DLD1 (cell line): ENCODE results near the gene ABTB2.

Source experiments
- in situ Hi-C: cut with HindIII; loops from 2 replicates; pipeline ENCODE4 v1.10.0; 2017; ENCODE audit warnings: low sequenced_read_pairs

Gene ABTB2

DNA sequence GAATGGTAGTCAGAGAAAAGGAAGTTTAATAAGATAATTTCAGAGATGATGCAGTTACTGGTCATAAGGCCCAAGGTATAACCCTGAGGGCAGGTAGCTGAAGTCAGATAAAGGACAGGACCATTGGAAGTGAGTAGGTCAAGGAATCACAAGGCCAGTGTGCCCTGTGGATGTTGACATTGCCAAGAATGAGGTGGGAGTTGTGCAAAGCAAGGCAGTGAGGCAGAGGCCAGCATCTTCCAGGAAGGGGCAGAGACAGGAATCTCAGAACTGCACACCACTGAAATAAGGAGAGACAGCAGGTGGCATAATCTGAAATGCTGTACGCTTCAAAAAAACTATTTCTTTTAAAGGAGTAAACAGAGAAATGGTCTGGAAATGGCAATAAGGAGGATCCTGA is 61.4 kb downstream of the ABTB2 start:
- in situ Hi-C loops: no loop called here

DNA sequence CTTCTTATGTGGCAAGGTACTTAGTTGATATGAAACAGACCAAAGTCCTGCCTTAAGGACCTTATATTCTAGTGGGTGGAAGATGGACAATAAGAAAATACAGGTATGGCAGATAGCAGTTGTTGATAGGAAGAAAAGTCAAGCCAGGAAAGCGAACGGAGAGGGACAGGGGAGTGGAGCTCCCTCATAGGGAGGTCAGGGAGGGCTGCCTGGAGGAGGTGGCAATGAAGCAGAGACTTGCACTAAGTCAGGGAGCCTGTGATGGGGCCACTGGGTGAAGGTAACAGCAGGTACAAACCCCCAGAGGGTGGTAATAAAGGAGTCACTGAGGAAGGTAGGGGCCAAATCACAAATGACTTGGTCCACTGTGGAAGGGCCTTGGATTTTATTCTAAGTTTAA is 65.3 kb downstream of the ABTB2 start:
- in situ Hi-C loops: no loop called here

GRCh38 chr11:34292111-34292510 is 65.7 kb downstream of the ABTB2 start:
- in situ Hi-C loops: no loop called here

- in situ Hi-C loops: no loop called here
Observed at GRCh38 chr11:34290926-34291325, 66.9 kb downstream of the ABTB2 start.

DNA sequence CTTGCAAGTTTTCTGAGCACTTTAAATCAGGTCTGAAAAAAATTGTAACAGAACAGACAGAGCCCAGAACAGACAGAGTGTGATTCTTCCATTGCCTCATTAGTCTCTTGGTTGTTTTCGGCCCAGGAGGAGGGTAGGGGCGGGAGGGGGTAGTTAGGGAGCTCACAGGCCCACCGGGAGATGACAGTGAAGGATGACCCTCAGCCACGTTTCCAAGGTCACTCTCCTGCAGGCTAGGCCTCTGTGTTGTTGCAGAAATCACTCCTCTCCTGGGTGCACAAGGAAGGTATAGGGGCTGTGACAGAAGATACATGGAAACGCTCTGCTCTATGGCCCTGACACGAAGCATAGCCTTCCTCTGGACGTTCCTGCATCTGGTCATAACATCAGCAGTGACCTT is 69.3 kb downstream of the ABTB2 start:
- in situ Hi-C loops: no loop called here

GRCh38 chr11:34284811-34285481 is 72.9 kb downstream of the ABTB2 start:
- in situ Hi-C loops: no loop called here

GRCh38 chr11:34284156-34284555 is 73.7 kb downstream of the ABTB2 start:
- in situ Hi-C loops: no loop called here

DNA sequence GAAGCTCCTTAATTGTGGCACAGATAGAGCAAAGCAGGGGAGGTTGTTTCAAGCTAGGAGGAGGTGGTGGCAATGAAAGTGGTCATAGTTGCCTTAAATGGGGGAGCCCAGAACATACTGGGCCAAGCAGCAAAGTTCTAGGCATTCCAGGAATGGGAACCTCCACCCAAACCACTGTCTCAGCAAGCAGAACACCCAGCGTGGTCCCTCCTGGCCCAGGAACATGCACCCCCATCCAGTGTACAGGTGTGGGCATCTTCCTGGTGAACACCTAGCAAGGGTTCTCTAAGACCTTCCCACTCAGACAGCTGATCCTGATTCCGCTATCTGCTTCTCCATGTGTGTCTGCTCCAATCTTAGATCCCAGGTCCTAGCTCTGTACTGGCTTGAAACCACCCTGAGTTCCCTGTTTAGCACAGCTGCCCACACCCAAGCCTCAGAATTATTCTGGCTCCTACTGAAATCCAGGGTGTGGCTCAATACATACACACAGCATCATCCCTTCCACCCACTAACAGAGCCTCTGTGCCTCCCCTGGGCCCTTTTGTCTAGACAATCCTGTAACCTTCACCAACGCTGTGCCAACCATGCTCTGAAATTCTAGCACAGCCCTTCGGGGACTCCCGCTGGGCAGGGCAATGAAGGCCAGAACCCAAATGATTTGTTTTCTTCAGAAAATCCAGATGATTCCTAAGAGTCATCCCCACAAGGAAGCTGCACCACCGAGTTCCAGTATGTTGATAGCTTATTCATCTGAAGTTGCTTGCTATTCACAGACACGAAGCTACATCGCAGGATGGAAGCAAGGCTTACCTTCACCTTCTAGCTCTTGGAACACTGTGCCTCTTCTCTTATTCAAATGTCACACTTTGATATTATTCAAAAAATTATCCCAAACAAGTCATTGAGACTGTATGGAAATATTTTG is 76.6 kb downstream of the ABTB2 start:
- in situ Hi-C loops: no loop called here

DNA sequence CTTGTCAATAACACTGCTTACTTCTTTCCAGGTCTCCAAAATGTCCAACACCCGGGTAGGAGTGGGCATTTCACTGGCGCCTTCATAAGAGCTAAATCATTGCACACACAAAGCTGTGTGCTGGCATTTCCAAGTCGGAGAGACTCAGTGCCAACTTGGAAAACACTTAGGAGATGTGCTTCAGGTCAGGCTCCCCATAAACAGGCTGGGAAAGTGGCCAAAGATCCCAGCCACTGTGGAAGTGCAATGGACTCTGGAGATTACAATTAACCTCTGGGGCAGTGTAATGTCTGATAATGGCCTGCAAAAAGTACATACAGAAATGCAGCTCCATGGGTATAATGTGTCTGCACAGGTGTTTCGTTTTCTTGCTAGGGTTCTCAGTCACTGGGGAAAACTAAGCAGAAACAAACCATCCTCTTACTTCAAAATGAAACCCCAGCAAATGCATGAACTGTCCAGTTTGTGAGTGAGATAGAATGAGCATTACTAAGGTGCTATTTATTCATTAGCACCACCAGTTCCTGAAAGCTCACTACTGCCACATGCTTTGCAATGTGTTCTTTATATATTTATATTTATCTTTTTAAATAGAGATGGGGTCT is 79.0 kb downstream of the ABTB2 start:
- in situ Hi-C loops: no loop called here

GRCh38 chr11:34278175-34278574 is 79.6 kb downstream of the ABTB2 start:
- in situ Hi-C loops: no loop called here

- in situ Hi-C loops: no loop called here
Observed at GRCh38 chr11:34277171-34277570, 80.6 kb downstream of the ABTB2 start.

DNA sequence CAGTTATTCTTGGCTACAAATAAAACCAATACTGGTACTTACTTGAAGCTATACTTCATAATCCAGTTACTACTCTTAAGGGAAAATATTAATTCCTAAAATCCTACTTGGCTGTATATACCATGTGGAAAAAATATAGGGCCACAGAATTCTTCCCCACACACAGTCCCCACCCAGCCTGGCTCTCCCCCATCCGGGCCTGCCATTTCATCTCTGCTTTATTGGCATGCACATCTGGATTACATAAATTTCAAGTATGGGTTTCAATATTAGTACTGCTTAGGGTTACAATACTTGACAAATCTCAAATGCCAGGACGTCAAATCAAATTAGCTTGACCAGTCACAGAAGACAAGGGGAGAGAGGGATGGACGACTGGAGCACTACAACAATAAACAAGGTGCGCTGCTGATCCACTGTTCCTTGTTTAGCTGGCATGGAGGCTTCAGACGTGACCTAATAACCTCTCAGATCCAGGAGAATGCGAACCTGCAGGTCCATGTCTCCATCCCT is 81.4 kb downstream of the ABTB2 start:
- in situ Hi-C loops: no loop called here

- in situ Hi-C loops: no loop called here
Observed at GRCh38 chr11:34275486-34275885, 82.3 kb downstream of the ABTB2 start.

DNA sequence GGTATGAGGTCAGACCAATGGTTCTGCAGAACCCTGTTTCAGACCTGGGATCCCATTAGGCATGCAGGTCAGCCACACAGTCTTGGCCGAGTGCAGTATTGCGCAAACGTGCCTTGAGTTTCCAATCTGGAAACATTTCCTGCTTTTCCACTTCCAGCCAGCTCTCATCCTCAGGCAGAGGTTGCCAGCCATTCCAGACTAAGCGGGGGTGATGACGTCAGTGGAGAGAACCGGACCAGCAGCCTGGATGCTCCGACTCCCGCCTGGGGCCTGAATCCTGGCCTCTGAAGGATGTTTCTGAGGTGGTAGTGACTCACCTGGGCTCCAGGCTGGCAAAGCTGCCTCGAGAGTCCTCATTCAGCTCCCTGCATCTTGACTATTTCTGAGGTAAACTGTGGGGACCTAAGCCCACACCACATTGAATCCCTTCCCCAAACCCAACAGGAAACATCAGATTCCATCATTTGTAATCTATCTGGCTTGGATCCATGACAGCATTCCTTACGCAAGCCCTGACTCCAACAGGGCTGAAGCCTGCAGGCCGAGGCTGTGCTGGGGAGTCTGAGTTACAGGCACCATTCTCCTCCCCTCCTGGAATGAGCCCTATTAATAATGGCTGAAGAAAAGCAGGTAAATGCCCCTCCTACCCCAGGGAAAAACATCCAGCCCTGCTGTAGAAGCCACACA is 83.0 kb downstream of the ABTB2 start:
- in situ Hi-C loops: no loop called here

DNA sequence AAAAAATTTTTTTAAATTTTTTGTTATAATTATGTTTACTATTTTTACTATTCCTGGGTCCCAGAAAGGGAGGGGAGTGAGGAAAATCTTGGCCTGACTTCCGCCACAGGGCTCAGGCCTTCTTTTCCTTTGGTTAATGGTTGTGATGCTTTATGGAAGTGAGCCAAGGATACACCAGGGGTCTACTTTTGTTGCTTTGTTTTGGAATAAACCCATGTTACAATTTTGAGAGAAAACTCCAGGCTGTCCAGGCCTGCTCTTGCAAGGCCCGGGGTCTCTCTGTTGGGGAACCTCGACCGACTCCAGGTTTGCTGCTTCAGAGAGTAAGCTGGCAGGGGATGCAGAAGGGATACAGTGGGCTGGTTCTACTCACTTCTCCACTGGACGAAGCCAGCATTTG is 84.7 kb downstream of the ABTB2 start:
- in situ Hi-C loops: no loop called here

DNA sequence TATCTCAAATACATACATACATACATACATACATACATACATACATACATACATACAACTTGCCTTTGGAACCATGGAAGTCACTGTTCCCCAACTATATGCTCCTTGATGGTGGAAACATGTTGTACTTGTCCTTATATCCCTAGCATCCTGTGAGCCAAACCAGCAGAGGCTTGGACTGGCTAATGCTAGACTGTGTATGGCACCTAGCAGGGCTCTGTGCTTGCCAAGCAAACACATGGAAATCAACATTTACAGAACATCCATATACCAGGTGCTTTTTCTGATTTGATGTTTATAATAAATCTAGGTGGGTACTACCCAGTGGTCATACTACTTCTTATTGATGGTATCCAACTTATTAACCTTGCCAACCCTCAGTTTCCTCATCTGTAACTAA is 86.1 kb downstream of the ABTB2 start:
- in situ Hi-C loops: no loop called here

GRCh38 chr11:34270711-34271110 is 87.1 kb downstream of the ABTB2 start:
- in situ Hi-C loops: no loop called here

GRCh38 chr11:34269694-34270245 is 88.0 kb downstream of the ABTB2 start:
- in situ Hi-C loops: loop anchor here (10.0 kb wide), 1 partner anchor 85 kb away; no protein-coding TSS in a partner anchor

DNA sequence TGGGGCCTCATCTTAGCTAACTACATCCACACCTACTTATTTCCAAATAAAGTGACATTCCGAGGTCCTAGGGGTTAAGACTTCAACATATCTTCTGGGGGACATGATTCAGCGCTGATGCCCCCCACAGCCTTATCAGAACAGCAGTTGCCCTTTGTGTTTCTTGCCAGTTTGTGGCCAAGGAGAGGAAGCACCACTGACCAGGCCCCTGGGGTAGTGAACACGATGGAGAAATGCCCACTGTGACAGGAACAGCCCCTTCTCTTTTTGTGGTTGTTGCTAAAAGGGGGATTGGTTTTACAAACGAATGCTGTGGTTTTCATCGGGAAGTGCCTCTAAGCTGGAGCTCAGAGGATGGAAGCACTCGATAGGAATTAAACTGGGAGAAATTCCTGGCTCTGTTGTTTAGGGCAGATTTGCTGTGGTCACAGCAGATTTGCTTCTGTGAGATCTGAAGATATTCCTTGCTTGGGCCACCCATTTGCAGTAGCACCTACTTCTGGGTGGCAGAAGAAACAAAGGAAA is 88.8 kb downstream of the ABTB2 start:
- in situ Hi-C loops: loop anchor here (10.0 kb wide), 1 partner anchor 84 kb away; no protein-coding TSS in a partner anchor

DNA sequence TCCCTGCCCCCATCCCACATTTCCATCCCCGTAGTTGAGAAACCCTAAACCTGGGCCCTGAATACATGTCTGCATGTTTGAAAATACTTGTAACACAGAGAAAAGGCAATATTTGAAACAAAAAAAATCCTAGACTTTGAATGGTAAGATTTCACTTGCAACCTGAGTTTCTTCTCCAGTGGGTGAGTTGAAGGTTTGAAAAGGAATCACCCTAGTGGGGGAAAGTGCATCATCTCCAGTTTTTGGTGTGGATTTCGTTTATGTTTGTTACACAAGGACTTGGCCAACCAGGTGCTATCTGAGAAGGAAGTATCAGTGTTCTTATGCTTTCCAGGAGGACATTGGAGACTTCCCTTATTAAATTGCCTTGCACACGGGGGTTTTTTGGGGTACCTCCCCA is 90.4 kb downstream of the ABTB2 start:
- in situ Hi-C loops: loop anchor here (10.0 kb wide), 1 partner anchor 83 kb away; no protein-coding TSS in a partner anchor
